Measurements from ENCODE around the gene SCYL2. TPM values are rescaled to one million over a fixed set of nuclear protein-coding genes. Genes with fewer than 3 reads are reported as not detected.
A peak's percentile ranks its signal among the peaks of the same experiment; 100 is the strongest.

Gene SCYL2
- total and polyA plus RNA-seq, 7 donors, result 17.5 to 97.3 (median 52.4) TPM

- Histone ChIP-seq H3K27ac (no peak overlapping the region), H3K4me3 (no peak overlapping the region), H3K27me3 (no peaks in the 10 kb centered on the region), H3K36me3 (no peaks in the 10 kb centered on the region), H3K4me1 (peaks cover 0 to 13% (median 6%) of the 10 kb centered on the region in 4 donors), H3K9me3 (no peaks in the 10 kb centered on the region)
- WGBS, 2 donors, result 64 to 78% methylated on average over 11 of the region's 11 CpGs
- TF ChIP-seq POLR2AphosphoS5 (IDR thresholded peaks at IDR 0.05) (no peak), EP300 (IDR thresholded peaks at IDR 0.05) (no peak), POLR2A (IDR thresholded peaks at IDR 0.05) (no peak)
- intact Hi-C loops (cut with DNase I), result no loop called here
- DNase-seq, result no peak
Measured at GRCh38 chr12:100372853-100373640, 106.1 kb downstream of the SCYL2 start.

GRCh38 chr12:100375038-100375735 lies 108.2 kb downstream of the SCYL2 start:
- WGBS, 2 donors, result 71 to 79% methylated on average over 12 of the region's 12 CpGs

GRCh38 chr12:100376161-100376560 lies 109.2 kb downstream of the SCYL2 start:
- WGBS, 2 donors, result 93 to 94% methylated on average over 1 of the region's 1 CpG
- no peaks in the 10 kb centered on the region for H3K27me3 ChIP-seq
- no peak overlapping the region for H3K4me3 ChIP-seq
- peaks cover 0 to 13% (median 6%) of the 10 kb centered on the region in 4 donors for H3K4me1 ChIP-seq
- no peaks in the 10 kb centered on the region for H3K36me3 ChIP-seq
- intact Hi-C loops (cut with DNase I), result no loop called here
- H3K27ac ChIP-seq, result no peak overlapping the region
- H3K9me3 ChIP-seq, result no peaks in the 10 kb centered on the region
- DNase-seq, result no peak
- TF ChIP-seq POLR2AphosphoS5 (IDR thresholded peaks at IDR 0.05) (no peak), EP300 (IDR thresholded peaks at IDR 0.05) (no peak), POLR2A (IDR thresholded peaks at IDR 0.05) (no peak), CTCF (IDR thresholded peaks at IDR 0.05) (no peak)

More at GRCh38 chr12:100375038-100375735, 108.2 kb downstream of the SCYL2 start:
- H3K4me3 ChIP-seq, result peak overlapping the region in 1 of 4 donors; percentile 12
- no peaks in the 10 kb centered on the region for H3K36me3 ChIP-seq
- DNase-seq, result peak; percentile 89
- H3K4me1 ChIP-seq, result peaks cover 0 to 13% (median 6%) of the 10 kb centered on the region in 4 donors
- TF ChIP-seq CTCF (IDR thresholded peaks at IDR 0.05) (no peak), POLR2AphosphoS5 (IDR thresholded peaks at IDR 0.05) (peak in 1 of 4 donors; percentile 37), EP300 (IDR thresholded peaks at IDR 0.05) (no peak), POLR2A (IDR thresholded peaks at IDR 0.05) (no peak)
- intact Hi-C loops (cut with DNase I), result no loop called here
- H3K27ac ChIP-seq, result no peak overlapping the region
- H3K9me3 ChIP-seq, result no peaks in the 10 kb centered on the region
- no peaks in the 10 kb centered on the region for H3K27me3 ChIP-seq

- H3K27ac ChIP-seq, result no peak overlapping the region
- H3K36me3 ChIP-seq, result no peaks in the 10 kb centered on the region
- H3K9me3 ChIP-seq, result no peaks in the 10 kb centered on the region
- TF ChIP-seq CTCF (IDR thresholded peaks at IDR 0.05) (no peak), EP300 (IDR thresholded peaks at IDR 0.05) (no peak), POLR2AphosphoS5 (IDR thresholded peaks at IDR 0.05) (no peak), POLR2A (IDR thresholded peaks at IDR 0.05) (no peak)
- H3K4me3 ChIP-seq, result no peak overlapping the region
- H3K4me1 ChIP-seq, result no peaks in the 10 kb centered on the region
- WGBS, 2 donors, result 80 to 84% methylated on average over 2 of the region's 2 CpGs
- H3K27me3 ChIP-seq, result no peaks in the 10 kb centered on the region
- DNase-seq, result no peak
- intact Hi-C loops (cut with DNase I), result no loop called here
Measured at GRCh38 chr12:100381379-100381778, 114.4 kb downstream of the SCYL2 start.

GRCh38 chr12:100382338-100382737 lies 115.4 kb downstream of the SCYL2 start:
- Histone ChIP-seq H3K27me3 (no peaks in the 10 kb centered on the region), H3K4me1 (no peaks in the 10 kb centered on the region), H3K9me3 (no peaks in the 10 kb centered on the region), H3K36me3 (no peaks in the 10 kb centered on the region), H3K27ac (no peak overlapping the region), H3K4me3 (no peak overlapping the region)
- intact Hi-C loops (cut with DNase I), result no loop called here
- no peak for TF ChIP-seq POLR2AphosphoS5 (IDR thresholded peaks at IDR 0.05)
- no peak for TF ChIP-seq POLR2A (IDR thresholded peaks at IDR 0.05)
- no peak for TF ChIP-seq CTCF (IDR thresholded peaks at IDR 0.05)
- no peak for TF ChIP-seq EP300 (IDR thresholded peaks at IDR 0.05)
- WGBS, 2 donors, result 75 to 83% methylated on average over 6 of the region's 6 CpGs
- no peak for DNase-seq

All from sigmoid colon (tissue), 7 donors.